ENCODE results near the gene ST14. TPM values are rescaled to one million over a fixed set of nuclear protein-coding genes. Genes with fewer than 3 reads are reported as not detected.
A peak's percentile ranks its signal among the peaks of the same experiment; 100 is the strongest.

ST14 gene
- total and polyA plus RNA-seq, 8 donors: 37.5 to 101 (median 48.5) TPM

DNA sequence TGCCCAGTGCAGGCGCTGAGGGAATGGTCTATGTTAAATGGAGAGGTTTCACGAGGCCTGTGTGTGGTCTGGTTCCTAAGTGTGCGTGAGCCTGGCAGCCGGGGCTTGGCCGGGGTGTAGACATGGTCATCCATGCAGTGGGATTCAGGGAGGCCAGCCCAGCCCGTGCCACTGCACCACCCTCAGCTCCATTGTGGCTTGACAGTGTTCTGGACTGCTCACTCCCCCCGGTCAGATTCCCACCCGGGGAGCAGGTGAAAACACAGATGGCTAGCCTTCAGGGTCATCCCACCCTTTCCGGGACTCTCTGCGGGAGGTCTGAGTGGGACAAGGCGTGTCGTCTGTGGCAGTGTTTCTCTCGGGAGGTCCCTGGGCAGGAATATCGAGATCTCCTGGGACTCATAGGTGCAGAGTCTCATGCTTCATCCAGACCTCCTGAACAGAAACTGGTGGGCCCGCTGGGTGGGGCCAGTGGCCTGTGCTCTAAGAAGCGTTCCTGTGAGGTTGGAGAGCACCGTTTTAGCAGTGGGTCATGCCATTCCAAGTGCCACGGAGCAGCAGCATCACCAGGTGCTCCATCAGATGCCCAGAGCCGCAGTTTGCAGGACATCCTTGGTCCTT, 52.3 kb downstream of the ST14 start:
- Histone ChIP-seq H3K4me1 (no peaks in the 10 kb centered on the region), H3K9me3 (no peaks in the 10 kb centered on the region), H3K36me3 (peaks cover 0 to 23% (median 0%) of the 10 kb centered on the region in 3 donors), H3K27me3 (no peaks in the 10 kb centered on the region), H3K27ac (no peak overlapping the region), H3K4me3 (no peak overlapping the region)
- FAIRE-seq: no peak
- TF ChIP-seq CTCF (IDR thresholded peaks at IDR 0.05): no peak
- 79 to 84% methylated on average over 19 of the region's 19 CpGs for WGBS, 2 donors
- no peak for ATAC-seq
- DNase-seq: peak in 2 of 6 donors; percentile 7 to 51
- intact Hi-C loops (cut with DNase I): loop anchor here in 1 of 3 donors (10.0 kb wide), 2 partner anchors 173 to 213 kb away; partner anchors contain the start of gene ADAMTS8

GRCh38 chr11:130212431-130212961, 52.9 kb downstream of the ST14 start:
- intact Hi-C loops (cut with DNase I): loop anchor here in 1 of 3 donors (10.0 kb wide), 2 partner anchors 172 to 212 kb away; partner anchors contain the start of gene ADAMTS8
- WGBS, 2 donors: 64 to 69% methylated on average over 11 of the region's 11 CpGs
- no peak overlapping the region for H3K4me3 ChIP-seq
- H3K27me3 ChIP-seq: no peaks in the 10 kb centered on the region
- no peak for FAIRE-seq
- no peak overlapping the region for H3K27ac ChIP-seq
- peak in 3 of 4 donors; percentile 26 to 45 (median 27) for ATAC-seq
- peak in 2 of 6 donors; percentile 13 to 57 for DNase-seq
- TF ChIP-seq CTCF (IDR thresholded peaks at IDR 0.05): no peak
- no peaks in the 10 kb centered on the region for H3K4me1 ChIP-seq
- H3K36me3 ChIP-seq: peaks cover 0 to 18% (median 0%) of the 10 kb centered on the region in 3 donors
- no peaks in the 10 kb centered on the region for H3K9me3 ChIP-seq

DNA sequence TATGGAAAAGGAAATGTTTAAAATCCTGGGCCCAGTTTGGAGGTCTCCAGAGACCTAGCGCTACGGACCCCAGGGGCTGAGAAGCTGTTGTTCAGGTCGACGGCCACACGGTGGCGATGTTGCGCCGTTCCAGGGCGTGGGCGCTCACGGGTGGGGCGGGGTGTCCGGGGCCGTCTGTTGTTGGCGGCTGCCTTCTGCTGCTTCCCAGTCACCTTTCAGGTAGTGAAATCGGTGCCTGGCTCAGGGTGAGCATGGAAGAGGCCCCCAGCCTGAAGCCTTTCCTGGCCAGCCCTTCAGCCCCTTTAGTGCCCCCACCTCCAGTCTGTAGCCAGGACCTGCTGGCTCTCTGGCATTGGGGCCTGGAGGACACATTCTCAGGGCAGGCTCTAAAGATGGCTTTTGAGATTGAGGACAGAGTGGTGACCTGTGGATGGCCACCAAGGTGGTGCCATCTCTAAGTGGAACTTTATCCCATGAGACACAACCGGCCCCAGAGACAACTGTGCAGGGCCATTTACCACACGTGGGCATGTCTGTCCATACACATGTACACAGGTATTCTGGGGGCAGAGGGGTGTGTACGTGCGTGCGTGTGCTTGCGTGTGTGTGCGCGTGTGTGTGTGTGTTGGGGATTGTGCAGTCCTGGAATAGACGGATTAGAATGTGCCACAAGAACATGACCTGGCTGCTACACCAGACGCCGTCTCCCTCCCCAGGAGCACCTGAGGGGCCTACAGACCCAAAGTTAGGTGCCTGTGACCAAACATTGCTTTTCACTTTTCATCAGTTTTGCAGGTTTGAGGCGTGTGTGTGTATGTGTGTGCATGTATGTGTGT, 53.8 kb downstream of the ST14 start:
- no peak overlapping the region for H3K4me3 ChIP-seq
- intact Hi-C loops (cut with DNase I): loop anchor here in 1 of 3 donors (10.0 kb wide), 2 partner anchors 171 to 211 kb away; partner anchors contain the start of gene ADAMTS8
- H3K4me1 ChIP-seq: no peaks in the 10 kb centered on the region
- H3K27me3 ChIP-seq: no peaks in the 10 kb centered on the region
- FAIRE-seq (no peak), DNase-seq (peak in 5 of 6 donors; percentile 45 to 91 (median 70)), ATAC-seq (peak; percentile 74 to 95 (median 89))
- 36% methylated on average over 28 of the region's 28 CpGs for WGBS, 2 donors
- peaks cover 0 to 9% (median 0%) of the 10 kb centered on the region in 3 donors for H3K36me3 ChIP-seq
- no peak overlapping the region for H3K27ac ChIP-seq
- peak; percentile 88 to 96 (median 93) for TF ChIP-seq CTCF (IDR thresholded peaks at IDR 0.05)
- no peaks in the 10 kb centered on the region for H3K9me3 ChIP-seq

- peaks cover 0 to 3% (median 0%) of the 10 kb centered on the region in 3 donors for H3K36me3 ChIP-seq
- no peak overlapping the region for H3K27ac ChIP-seq
- intact Hi-C loops (cut with DNase I): loop anchor here in 1 of 3 donors (10.0 kb wide), 2 partner anchors 171 to 211 kb away; partner anchors contain the start of gene ADAMTS8
- 90 to 91% methylated on average over 9 of the region's 9 CpGs for WGBS, 2 donors
- no peaks in the 10 kb centered on the region for H3K4me1 ChIP-seq
- H3K4me3 ChIP-seq: no peak overlapping the region
- no peaks in the 10 kb centered on the region for H3K27me3 ChIP-seq
- TF ChIP-seq CTCF (IDR thresholded peaks at IDR 0.05): no peak
- no peaks in the 10 kb centered on the region for H3K9me3 ChIP-seq
- DNase-seq: peak in 2 of 6 donors; percentile 5 to 30
- no peak for ATAC-seq
- no peak for FAIRE-seq
Measured at GRCh38 chr11:130213979-130214281, 54.3 kb downstream of the ST14 start.
